MM.1S (cell line): Measurements from ENCODE around the gene RTN4.

Experiments
- DNase-seq: peaks from one replicate; pipeline ENCODE4 v3.0.0-alpha.2; 2015
- H2AFZ ChIP-seq: fragments of 300-600 bp; sonication (generic); 2 replicates; pipeline ENCODE4 v1.6.0; 2016; ENCODE audit warnings: antibody characterized with exemption, low read length
- H3F3A ChIP-seq: fragments of 300-600 bp; sonication (generic); 2 replicates; pipeline ENCODE4 v1.6.1; 2016; ENCODE audit warnings: mild to moderate bottlenecking, antibody characterized with exemption, low read length, moderate library complexity, mixed read lengths; ENCODE audit not compliant: insufficient read depth
- H3K27ac ChIP-seq: fragments of 300-600 bp; sonication (generic); 2 replicates; pipeline ENCODE4 v1.5.1; 2016; ENCODE audit warnings: mild to moderate bottlenecking, low read length
- H3K27me3 ChIP-seq: fragments of 300-600 bp; sonication (generic); replicated peaks from 2 replicates; pipeline ENCODE4 v1.6.0; 2016; ENCODE audit warnings: low read length; ENCODE audit not compliant: insufficient read depth
- H3K36me3 ChIP-seq: fragments of 300-600 bp; sonication (generic); replicated peaks from 2 replicates; pipeline ENCODE4 v1.6.1; 2016; ENCODE audit warnings: mild to moderate bottlenecking, low read length, mixed read lengths; ENCODE audit not compliant: insufficient read depth
- H3K4me1 ChIP-seq: fragments of 300-600 bp; sonication (generic); 2 replicates; pipeline ENCODE4 v1.6.1; 2016; ENCODE audit warnings: low read length, mixed read lengths
- H3K4me2 ChIP-seq: fragments of 300-600 bp; sonication (generic); 2 replicates; pipeline ENCODE4 v1.6.0; 2016; ENCODE audit warnings: low read depth, low read length
- H3K4me3 ChIP-seq: fragments of 300-600 bp; sonication (generic); 2 replicates; pipeline ENCODE4 v1.5.1; 2016; ENCODE audit warnings: low read length, mixed read lengths
- H3K79me2 ChIP-seq: fragments of 300-600 bp; sonication (generic); 2 replicates; pipeline ENCODE4 v1.6.1; 2016; ENCODE audit warnings: mixed run types, low read length, mixed read lengths
- H3K9ac ChIP-seq: fragments of 300-600 bp; sonication (generic); 2 replicates; pipeline ENCODE4 v1.6.1; 2016; ENCODE audit warnings: low read length, mixed read lengths
- H3K9me2 ChIP-seq: fragments of 300-600 bp; sonication (generic); replicated peaks from 2 replicates; pipeline ENCODE4 v1.6.1; 2016; ENCODE audit warnings: mild to moderate bottlenecking, low read length, mixed read lengths; ENCODE audit not compliant: insufficient read depth
- H3K9me3 ChIP-seq: fragments of 300-600 bp; sonication (generic); replicated peaks from 2 replicates; pipeline ENCODE4 v1.6.1; 2016; ENCODE audit warnings: mild to moderate bottlenecking, low read length, mixed read lengths; ENCODE audit not compliant: insufficient read depth
- H4K20me1 ChIP-seq: fragments of 300-600 bp; sonication (generic); 2 replicates; pipeline ENCODE4 v1.6.1; 2016; ENCODE audit warnings: mild to moderate bottlenecking, low read length, moderate library complexity, mixed read lengths; ENCODE audit not compliant: insufficient read depth
- CTCF ChIP-seq: fragments of 300-600 bp; sonication (generic); IDR thresholded peaks from 2 replicates; pipeline ENCODE4 v1.5.1; 2016; ENCODE audit warnings: antibody characterized with exemption, low read length, mixed read lengths
- EZH2 ChIP-seq: fragments of 300-600 bp; sonication (generic); optimal IDR thresholded peaks from 2 replicates; pipeline ENCODE3; 2017; ENCODE audit warnings: low read depth, mild to moderate bottlenecking, antibody characterized with exemption, low read length, mixed read lengths
- EZH2phosphoT487 ChIP-seq: fragments of 300-600 bp; sonication (generic); IDR thresholded peaks from 2 replicates; pipeline ENCODE4 v1.6.1; 2018; ENCODE audit warnings: antibody characterized with exemption, low read length

Gene RTN4

GRCh38 chr2:54950811-54951210 lies 99.4 kb downstream of the RTN4 start:
- H3K9me2 ChIP-seq: no peaks in the 10 kb centered on the region
- H3F3A ChIP-seq: no peaks in the 10 kb centered on the region
- no peak overlapping the region for H3K4me2 ChIP-seq
- no peak for TF ChIP-seq EZH2phosphoT487
- no peak for TF ChIP-seq CTCF
- no peak for TF ChIP-seq EZH2
- H3K9me3 ChIP-seq: no peaks in the 10 kb centered on the region
- H3K79me2 ChIP-seq: no peaks in the 10 kb centered on the region
- H3K36me3 ChIP-seq: no peaks in the 10 kb centered on the region
- no peak overlapping the region for H3K9ac ChIP-seq
- H4K20me1 ChIP-seq: no peaks in the 10 kb centered on the region
- no peak overlapping the region for H3K27ac ChIP-seq
- no peak overlapping the region for H2AFZ ChIP-seq
- DNase-seq: no peak
- H3K4me3 ChIP-seq: no peak overlapping the region
- H3K4me1 ChIP-seq: peaks cover 5% of the 10 kb centered on the region
- no peaks in the 10 kb centered on the region for H3K27me3 ChIP-seq

- no peak for DNase-seq
- no peaks in the 10 kb centered on the region for H3K79me2 ChIP-seq
- no peak for TF ChIP-seq EZH2phosphoT487
- no peak for TF ChIP-seq EZH2
- no peak for TF ChIP-seq CTCF
- H3K27ac ChIP-seq: no peak overlapping the region
- H3K9ac ChIP-seq: no peak overlapping the region
- peaks cover 12% of the 10 kb centered on the region for H3K4me1 ChIP-seq
- no peak overlapping the region for H2AFZ ChIP-seq
- H4K20me1 ChIP-seq: no peaks in the 10 kb centered on the region
- no peaks in the 10 kb centered on the region for H3K9me2 ChIP-seq
- H3F3A ChIP-seq: no peaks in the 10 kb centered on the region
- no peaks in the 10 kb centered on the region for H3K36me3 ChIP-seq
- H3K9me3 ChIP-seq: no peaks in the 10 kb centered on the region
- H3K4me2 ChIP-seq: no peak overlapping the region
- no peak overlapping the region for H3K4me3 ChIP-seq
- no peaks in the 10 kb centered on the region for H3K27me3 ChIP-seq
These were observed 100.8 kb downstream of the RTN4 start for GRCh38 chr2:54949431-54949830.

- Histone ChIP-seq H3K9me3 (no peaks in the 10 kb centered on the region), H3K4me2 (no peak overlapping the region), H3K36me3 (no peaks in the 10 kb centered on the region), H3K9ac (no peak overlapping the region), H4K20me1 (no peaks in the 10 kb centered on the region), H3K4me1 (peaks cover 12% of the 10 kb centered on the region), H3K27me3 (no peaks in the 10 kb centered on the region), H3K79me2 (no peaks in the 10 kb centered on the region), H3K27ac (no peak overlapping the region), H3K9me2 (no peaks in the 10 kb centered on the region), H3F3A (no peaks in the 10 kb centered on the region), H3K4me3 (no peak overlapping the region), H2AFZ (no peak overlapping the region)
- no peak for DNase-seq
- TF ChIP-seq EZH2phosphoT487: no peak
- no peak for TF ChIP-seq CTCF
- no peak for TF ChIP-seq EZH2
These were observed 102.1 kb downstream of the RTN4 start for GRCh38 chr2:54948120-54948519.

- H2AFZ ChIP-seq: no peak overlapping the region
- TF ChIP-seq CTCF (no peak), EZH2phosphoT487 (no peak), EZH2 (no peak)
- no peaks in the 10 kb centered on the region for H3K9me3 ChIP-seq
- no peak overlapping the region for H3K4me2 ChIP-seq
- no peak for DNase-seq
- H4K20me1 ChIP-seq: no peaks in the 10 kb centered on the region
- no peaks in the 10 kb centered on the region for H3K79me2 ChIP-seq
- H3K36me3 ChIP-seq: no peaks in the 10 kb centered on the region
- no peak overlapping the region for H3K4me3 ChIP-seq
- H3K9ac ChIP-seq: no peak overlapping the region
- no peaks in the 10 kb centered on the region for H3K9me2 ChIP-seq
- H3K4me1 ChIP-seq: peaks cover 12% of the 10 kb centered on the region
- no peaks in the 10 kb centered on the region for H3F3A ChIP-seq
- no peak overlapping the region for H3K27ac ChIP-seq
- no peaks in the 10 kb centered on the region for H3K27me3 ChIP-seq
These were observed 102.6 kb downstream of the RTN4 start for GRCh38 chr2:54947646-54948045.
